Superior temporal gyrus (tissue), 1 donor: Measurements from ENCODE around the gene SAP30.

ENCODE experiments used
- DNase-seq: peaks from one replicate; pipeline ENCODE4 v3.0.0-alpha.2; 2016; ENCODE audit errors: extremely low spot score

SAP30 gene

GRCh38 chr4:173370477-173371291 is at the start of gene SAP30:
Gene SAP30 (plus strand): TSS chr4:173370954. CDS start chr4:173371183, 229 bp downstream.
- peak; percentile 96 for DNase-seq

- DNase-seq, result no peak
Observed at GRCh38 chr4:173325007-173325736, 45.6 kb upstream of the SAP30 start.

GRCh38 chr4:173328236-173328901 is 42.4 kb upstream of the SAP30 start:
- no peak for DNase-seq

- DNase-seq, result no peak
Observed at GRCh38 chr4:173330590-173330989, 40.2 kb upstream of the SAP30 start.

- DNase-seq, result no peak
Observed at GRCh38 chr4:173332021-173332487, 38.7 kb upstream of the SAP30 start.

- DNase-seq, result peak; percentile 45
Observed at GRCh38 chr4:173332963-173333657, 37.6 kb upstream of the SAP30 start.

- no peak for DNase-seq
Observed at GRCh38 chr4:173333658-173334084, 37.1 kb upstream of the SAP30 start.

- peak; percentile 100 for DNase-seq
Observed at GRCh38 chr4:173334085-173334890, 36.5 kb upstream of the SAP30 start, which contains the start of gene HMGB2. Gene HMGB2 (minus strand): TSS chr4:173334358. CDS start chr4:173333649, 709 bp downstream.

GRCh38 chr4:173334891-173335752 is 35.6 kb upstream of the SAP30 start:
- peak; percentile 47 for DNase-seq

GRCh38 chr4:173337463-173337862 is 33.3 kb upstream of the SAP30 start:
- DNase-seq, result no peak

GRCh38 chr4:173343832-173344397 is 26.8 kb upstream of the SAP30 start:
- DNase-seq, result no peak

- no peak for DNase-seq
Observed at GRCh38 chr4:173345648-173346047, 25.1 kb upstream of the SAP30 start.

- DNase-seq, result no peak
Observed at GRCh38 chr4:173346074-173346473, 24.7 kb upstream of the SAP30 start.

GRCh38 chr4:173347467-173347866 is 23.3 kb upstream of the SAP30 start:
- DNase-seq, result no peak

GRCh38 chr4:173357939-173358338 is 12.8 kb upstream of the SAP30 start:
- no peak for DNase-seq

GRCh38 chr4:173360587-173361221 is 10.1 kb upstream of the SAP30 start:
- peak; percentile 52 for DNase-seq

GRCh38 chr4:173362666-173363065 is 8.1 kb upstream of the SAP30 start:
- no peak for DNase-seq

- DNase-seq, result no peak
Observed at GRCh38 chr4:173365359-173365996, 5.3 kb upstream of the SAP30 start.
